Measurements from ENCODE around the gene SRPK2. TPM values are rescaled to one million over a fixed set of nuclear protein-coding genes. Genes with fewer than 3 reads are reported as not detected.
"Not testable (repeated sequence)": the region's sequence is repeated elsewhere in the genome, so short reads cannot be mapped to it uniquely, and the experiment has no call there.

The SRPK2 gene
- total RNA-seq, 1 experiment from 2014 or later, result 21.6 TPM

- H3K4me3 ChIP-seq (ENCODE audit: low read length); ATAC-seq; CTCF ChIA-PET; POLR2A ChIA-PET (ENCODE audit: unreplicated experiment); H3K36me3 ChIP-seq (ENCODE audit: low read depth, low read length); H3K9ac ChIP-seq (ENCODE audit: low read length); intact Hi-C loops (cut with micrococcal nuclease); H3K27ac ChIP-seq (ENCODE audit: low read length); H3K9me2 ChIP-seq (replicated peaks; ENCODE audit: low read length); H2AFZ ChIP-seq (ENCODE audit: low read length); BruUV-seq (replicated peaks); H3K27me3 ChIP-seq (ENCODE audit: low read length); H3K4me2 ChIP-seq (ENCODE audit: low read length); H3F3A ChIP-seq (ENCODE audit: low read length, unreplicated experiment); DNase-seq; H3K9me3 ChIP-seq (ENCODE audit: low read length): not testable (repeated sequence)
- H3K79me2 ChIP-seq (ENCODE audit: low read length), result peaks cover 81% of the 10 kb centered on the region
- peaks cover 15% of the 10 kb centered on the region; the same call in 1 of the 2 replicates for H4K20me1 ChIP-seq (ENCODE audit: low read length)
- H3K4me1 ChIP-seq (ENCODE audit: insufficient read depth, low read length), result peaks cover 24% of the 10 kb centered on the region
Measured at GRCh38 chr7:105258919-105259318, 129.8 kb downstream of the SRPK2 start.

- DNase-seq, result peak; percentile 30
- TF ChIP-seq EZH2 (IDR thresholded peaks at IDR 0.05; ENCODE audit: low read length, unreplicated experiment) (no peak), CTCF (conservative IDR thresholded peaks at IDR 0.05; ENCODE audit: low read depth, low read length) (no peak), EZH2phosphoT487 (IDR thresholded peaks at IDR 0.05; ENCODE audit: borderline replicate concordance, low read length) (no peak)
- peak; percentile 60 for ATAC-seq
- no peaks in the 10 kb centered on the region for H3K9me3 ChIP-seq (ENCODE audit: low read length)
- no peaks in the 10 kb centered on the region for H3K36me3 ChIP-seq (ENCODE audit: low read depth, low read length)
- H3K9me2 ChIP-seq (replicated peaks; ENCODE audit: low read length), result no peaks in the 10 kb centered on the region
- ChIA-PET CTCF (no interaction called here), POLR2A (ENCODE audit: unreplicated experiment) (no interaction called here)
- H3K4me2 ChIP-seq (ENCODE audit: low read length), result peak overlapping the region; percentile 55
- intact Hi-C loops (cut with micrococcal nuclease), result no loop called here
- no peaks in the 10 kb centered on the region for H3F3A ChIP-seq (ENCODE audit: low read length, unreplicated experiment)
- peaks cover 15% of the 10 kb centered on the region; the same call in 1 of the 2 replicates for H4K20me1 ChIP-seq (ENCODE audit: low read length)
- H2AFZ ChIP-seq (ENCODE audit: low read length), result no peak overlapping the region
- peaks cover 24% of the 10 kb centered on the region for H3K4me1 ChIP-seq (ENCODE audit: insufficient read depth, low read length)
- no peaks in the 10 kb centered on the region for H3K27me3 ChIP-seq (ENCODE audit: low read length)
- no peak overlapping the region for H3K4me3 ChIP-seq (ENCODE audit: low read length)
- H3K27ac ChIP-seq (ENCODE audit: low read length), result no peak overlapping the region
- no TSS peak for BruUV-seq (replicated peaks)
- peaks cover 73% of the 10 kb centered on the region for H3K79me2 ChIP-seq (ENCODE audit: low read length)
- H3K9ac ChIP-seq (ENCODE audit: low read length), result no peak overlapping the region
Measured at GRCh38 chr7:105257338-105257737, 131.4 kb downstream of the SRPK2 start.

GRCh38 chr7:105256761-105257231 is 131.9 kb downstream of the SRPK2 start:
- intact Hi-C loops (cut with micrococcal nuclease), result no loop called here
- ATAC-seq, result no peak
- H3K27me3 ChIP-seq (ENCODE audit: low read length), result no peaks in the 10 kb centered on the region
- peaks cover 18% of the 10 kb centered on the region for H3K4me1 ChIP-seq (ENCODE audit: insufficient read depth, low read length)
- H3K4me3 ChIP-seq (ENCODE audit: low read length), result no peak overlapping the region
- H3K9me3 ChIP-seq (ENCODE audit: low read length), result no peaks in the 10 kb centered on the region
- no TSS peak for BruUV-seq (replicated peaks)
- no peak overlapping the region for H2AFZ ChIP-seq (ENCODE audit: low read length)
- H3F3A ChIP-seq (ENCODE audit: low read length, unreplicated experiment), result no peaks in the 10 kb centered on the region
- no peak overlapping the region for H3K9ac ChIP-seq (ENCODE audit: low read length)
- no peaks in the 10 kb centered on the region for H3K36me3 ChIP-seq (ENCODE audit: low read depth, low read length)
- POLR2A ChIA-PET (ENCODE audit: unreplicated experiment), result no interaction called here
- H3K79me2 ChIP-seq (ENCODE audit: low read length), result peaks cover 68% of the 10 kb centered on the region
- peaks cover 15% of the 10 kb centered on the region; the same call in 1 of the 2 replicates for H4K20me1 ChIP-seq (ENCODE audit: low read length)
- no peak overlapping the region for H3K4me2 ChIP-seq (ENCODE audit: low read length)
- H3K9me2 ChIP-seq (replicated peaks; ENCODE audit: low read length), result no peaks in the 10 kb centered on the region
- DNase-seq, result no peak
- H3K27ac ChIP-seq (ENCODE audit: low read length), result no peak overlapping the region
- TF ChIP-seq EZH2phosphoT487 (IDR thresholded peaks at IDR 0.05; ENCODE audit: borderline replicate concordance, low read length), result no peak
- TF ChIP-seq EZH2 (IDR thresholded peaks at IDR 0.05; ENCODE audit: low read length, unreplicated experiment), result no peak
- no peak for TF ChIP-seq CTCF (conservative IDR thresholded peaks at IDR 0.05; ENCODE audit: low read depth, low read length)
- CTCF ChIA-PET, result no interaction called here

All from PC-3 (cell line).